CD4-positive, alpha-beta memory T cell (primary cell): ENCODE results near the gene RIPOR3. TPM values are rescaled to one million over a fixed set of nuclear protein-coding genes. Genes with fewer than 3 reads are reported as not detected.

Source experiments
- CTCF ChIA-PET: fragments of 350-600 bp; sonication (Branson Sonifier 250); formaldehyde crosslinking; loops from one replicate; lab custom pipeline; 2021; ENCODE audit warnings: inconsistent platforms; ENCODE audit not compliant: partially characterized antibody; lab: Charles Lee
- POLR2A ChIA-PET: fragments of 350-600 bp; sonication (Branson Sonifier 250); formaldehyde crosslinking; loops from one replicate; lab custom pipeline; 2021; ENCODE audit not compliant: partially characterized antibody; lab: Charles Lee
- DNase-seq, 5 donors: peaks; one replicate each; pipeline versions ENCODE4 v3.0.0 to v3.0.0-alpha.2; 2020 to 2022; ENCODE audit warnings: mixed read lengths in 1 of 5
- H3K27ac ChIP-seq: one replicate; pipeline ENCODE4 v1.7.0; 2013; ENCODE audit warnings: low read depth, low read length
- H3K27me3 ChIP-seq: 2 replicates; pipeline ENCODE4 v1.7.0; 2013; ENCODE audit warnings: mild to moderate bottlenecking, low read length, moderate library complexity; ENCODE audit not compliant: insufficient read depth
- H3K36me3 ChIP-seq: 2 replicates; pipeline ENCODE4 v1.7.0; 2013; ENCODE audit warnings: mild to moderate bottlenecking, low read length, moderate library complexity; ENCODE audit not compliant: insufficient read depth
- H3K4me1 ChIP-seq: 2 replicates; pipeline ENCODE4 v1.7.0; 2013; ENCODE audit warnings: mild to moderate bottlenecking, low read length, moderate library complexity; ENCODE audit not compliant: insufficient read depth
- H3K4me3 ChIP-seq, 2 donors: one replicate each; pipeline ENCODE4 v1.7.0; 2013; ENCODE audit warnings: low read length in 2 of 2, mild to moderate bottlenecking in 1 of 2
- H3K9me3 ChIP-seq, 2 donors: one replicate each; pipeline ENCODE4 v1.7.0; 2013; ENCODE audit warnings: low read length in 2 of 2, control low read depth in 1 of 2; ENCODE audit not compliant: control insufficient read depth in 1 of 2
- H3K27ac Mint-ChIP-seq, 7 donors: one replicate each; pipeline ENCODE4 v1.8.0; 2020 to 2021; ENCODE audit warnings: mixed read lengths in 7 of 7, mild to moderate bottlenecking in 6 of 7, inconsistent platforms in 3 of 7, moderate library complexity in 3 of 7
- H3K27me3 Mint-ChIP-seq, 2 donors: one replicate each; pipeline ENCODE4 v1.8.0; 2020 to 2021; ENCODE audit warnings: mixed read lengths in 2 of 2
- H3K36me3 Mint-ChIP-seq, 2 donors: one replicate each; pipeline ENCODE4 v1.8.0; 2020 to 2021; ENCODE audit warnings: mixed read lengths in 2 of 2, inconsistent platforms in 1 of 2, mild to moderate bottlenecking in 1 of 2
- H3K4me1 Mint-ChIP-seq, 4 donors: one replicate each; pipeline ENCODE4 v1.8.0; 2020 to 2021; ENCODE audit warnings: mixed read lengths in 4 of 4, mild to moderate bottlenecking in 1 of 4
- H3K4me3 Mint-ChIP-seq, 8 donors: one replicate each; pipeline ENCODE4 v1.8.0; 2020 to 2021; ENCODE audit warnings: mixed read lengths in 8 of 8, mild to moderate bottlenecking in 7 of 8, moderate library complexity in 6 of 8, inconsistent platforms in 3 of 8
- H3K9me3 Mint-ChIP-seq, 8 donors: one replicate each; pipeline ENCODE4 v1.8.0; 2020 to 2021; ENCODE audit warnings: mixed read lengths in 8 of 8, mild to moderate bottlenecking in 5 of 8, inconsistent platforms in 3 of 8, moderate library complexity in 1 of 8
- intact Hi-C: fragments of 100-400 bp; cut with micrococcal nuclease; formaldehyde crosslinking; loops from one replicate; pipeline ENCODE4 v1.15.1; 2023
- polyA plus RNA-seq, 2 donors: library from polyadenylated mRNA; unstranded; fragments of 300-500 nt; fragmentation: Illumina TruSeq; gene quantifications; one replicate each; pipeline ENCODE4 v1.2.3, GENCODE V29; 2021
- total RNA-seq, 2 experiments: library from RNA; stranded (reverse); gene quantifications; one replicate each; pipeline ENCODE4 v1.2.3, GENCODE V29; 2021

Gene RIPOR3
- total and polyA plus RNA-seq, 4 experiments from 2014 or later: 0.49 to 1.3 TPM; not detected in 2

GRCh38 chr20:50578061-50578777 is 113.1 kb downstream of the RIPOR3 start:
- Histone ChIP-seq H3K4me1 (no peaks in the 10 kb centered on the region), H3K9me3 (no peaks in the 10 kb centered on the region), H3K4me3 (no peak overlapping the region), H3K27me3 (no peaks in the 10 kb centered on the region), H3K27ac (no peak overlapping the region), H3K36me3 (peaks cover 80% of the 10 kb centered on the region)
- intact Hi-C loops: no loop called here
- Mint-ChIP-seq H3K9me3 (no peaks in the 10 kb centered on the region), H3K27ac (peak overlapping the region in 4 of 7 donors; percentile 23 to 54 (median 32)), H3K27me3 (no peaks in the 10 kb centered on the region), H3K4me3 (no peak overlapping the region), H3K36me3 (peaks cover 57 to 91% of the 10 kb centered on the region in 2 donors), H3K4me1 (peaks cover 7 to 24% (median 18%) of the 10 kb centered on the region in 4 donors)
- POLR2A ChIA-PET: interaction anchor here (1.6 kb wide), 1 partner anchor 73 kb away, joined by 6 read pairs; no protein-coding TSS in a partner anchor
- DNase-seq: no peak
- CTCF ChIA-PET: interaction anchor here (1.2 to 16.4 kb wide), 6 partner anchors 10 to 102 kb away, joined by 3 to 244 read pairs (median 6); no protein-coding TSS in a partner anchor

- Mint-ChIP-seq H3K9me3 (no peaks in the 10 kb centered on the region), H3K4me3 (no peak overlapping the region), H3K27ac (peak overlapping the region in 3 of 7 donors; percentile 26 to 68 (median 54)), H3K27me3 (no peaks in the 10 kb centered on the region), H3K4me1 (peaks cover 11 to 32% (median 22%) of the 10 kb centered on the region in 4 donors), H3K36me3 (peaks cover 61 to 90% of the 10 kb centered on the region in 2 donors)
- Histone ChIP-seq H3K27ac (no peak overlapping the region), H3K9me3 (no peaks in the 10 kb centered on the region), H3K4me1 (no peaks in the 10 kb centered on the region), H3K27me3 (no peaks in the 10 kb centered on the region), H3K4me3 (no peak overlapping the region), H3K36me3 (peaks cover 79% of the 10 kb centered on the region)
- intact Hi-C loops: no loop called here
- CTCF ChIA-PET: interaction anchor here (0.8 to 16.4 kb wide), 8 partner anchors 9 to 97 kb away, joined by 3 to 244 read pairs (median 14); no protein-coding TSS in a partner anchor
- POLR2A ChIA-PET: no interaction called here
- DNase-seq: no peak
Measured at GRCh38 chr20:50577175-50578018, 113.9 kb downstream of the RIPOR3 start.

- CTCF ChIA-PET: interaction anchor here (0.8 to 16.4 kb wide), 22 partner anchors 9 to 456 kb away, joined by 3 to 244 read pairs (median 7); no protein-coding TSS in a partner anchor
- Mint-ChIP-seq H3K27ac (peak overlapping the region in 4 of 7 donors; percentile 47 to 88 (median 82)), H3K9me3 (no peaks in the 10 kb centered on the region)
Measured at GRCh38 chr20:50575865-50576720, 115.2 kb downstream of the RIPOR3 start.

GRCh38 chr20:50574586-50574985 is 116.8 kb downstream of the RIPOR3 start:
- H3K27me3 ChIP-seq: no peaks in the 10 kb centered on the region
- H3K36me3 ChIP-seq: peaks cover 51% of the 10 kb centered on the region
- Mint-ChIP-seq H3K27me3 (no peaks in the 10 kb centered on the region), H3K36me3 (peaks cover 45 to 85% of the 10 kb centered on the region in 2 donors), H3K4me3 (no peak overlapping the region), H3K9me3 (no peaks in the 10 kb centered on the region), H3K4me1 (peaks cover 19 to 60% (median 42%) of the 10 kb centered on the region in 4 donors), H3K27ac (peak overlapping the region in 4 of 7 donors; percentile 59 to 85 (median 71))
- CTCF ChIA-PET: interaction anchor here (1.2 to 16.4 kb wide), 13 partner anchors 12 to 384 kb away, joined by 3 to 244 read pairs (median 9); partner anchors contain the start of gene CEBPB
- H3K9me3 ChIP-seq: no peaks in the 10 kb centered on the region
- POLR2A ChIA-PET: interaction anchor here (2.5 kb wide), 1 partner anchor 61 kb away, joined by 9 read pairs; no protein-coding TSS in a partner anchor
- H3K27ac ChIP-seq: no peak overlapping the region
- no peak for DNase-seq
- intact Hi-C loops: no loop called here
- no peak overlapping the region for H3K4me3 ChIP-seq
- peaks cover 25% of the 10 kb centered on the region for H3K4me1 ChIP-seq

More at GRCh38 chr20:50575865-50576720, 115.2 kb downstream of the RIPOR3 start:
- Mint-ChIP-seq H3K36me3 (peaks cover 56 to 88% of the 10 kb centered on the region in 2 donors), H3K4me1 (peaks cover 12 to 45% (median 29%) of the 10 kb centered on the region in 4 donors), H3K27me3 (no peaks in the 10 kb centered on the region), H3K4me3 (no peak overlapping the region)
- POLR2A ChIA-PET: interaction anchor here (1.0 to 1.2 kb wide), 2 partner anchors 70 to 72 kb away, joined by 4 to 6 read pairs; no protein-coding TSS in a partner anchor
- no peak overlapping the region for H3K4me3 ChIP-seq
- H3K9me3 ChIP-seq: no peaks in the 10 kb centered on the region
- peaks cover 66% of the 10 kb centered on the region for H3K36me3 ChIP-seq
- peaks cover 10% of the 10 kb centered on the region for H3K4me1 ChIP-seq
- peak; percentile 48 to 59 (median 57) for DNase-seq
- no peaks in the 10 kb centered on the region for H3K27me3 ChIP-seq
- no peak overlapping the region for H3K27ac ChIP-seq
- intact Hi-C loops: loop anchor here (1.0 kb wide), 3 partner anchors 72 to 390 kb away; no protein-coding TSS in a partner anchor

- ChIA-PET POLR2A (interaction anchor here (1.6 to 2.5 kb wide), 2 partner anchors 60 to 62 kb away, joined by 7 to 9 read pairs; no protein-coding TSS in a partner anchor), CTCF (interaction anchor here (1.2 to 16.4 kb wide), 11 partner anchors 15 to 384 kb away, joined by 3 to 244 read pairs (median 10); partner anchors contain the start of gene CEBPB)
- Mint-ChIP-seq H3K36me3 (peaks cover 45 to 85% of the 10 kb centered on the region in 2 donors), H3K9me3 (peaks cover 0 to 2% (median 0%) of the 10 kb centered on the region in 8 donors), H3K4me3 (no peak overlapping the region), H3K27me3 (no peaks in the 10 kb centered on the region), H3K27ac (peak overlapping the region in 3 of 7 donors; percentile 59 to 85 (median 68)), H3K4me1 (peaks cover 24 to 65% (median 47%) of the 10 kb centered on the region in 4 donors)
- Histone ChIP-seq H3K36me3 (peaks cover 50% of the 10 kb centered on the region), H3K9me3 (no peaks in the 10 kb centered on the region), H3K27ac (no peak overlapping the region), H3K4me1 (peaks cover 30% of the 10 kb centered on the region), H3K27me3 (no peaks in the 10 kb centered on the region), H3K4me3 (no peak overlapping the region)
- intact Hi-C loops: no loop called here
- no peak for DNase-seq
Measured at GRCh38 chr20:50574108-50574507, 117.2 kb downstream of the RIPOR3 start.
